Fibroblast of peridontal ligament (primary cell): ENCODE results near the gene CCNDBP1.
A peak's percentile ranks its signal among the peaks of the same experiment; 100 is the strongest.
"Not testable (repeated sequence)": the region's sequence is repeated elsewhere in the genome, so short reads cannot be mapped to it uniquely, and the experiment has no call there.

Experiments used
- DNase-seq: peaks from one replicate; pipeline ENCODE4 v3.0.0-alpha.2; 2010; ENCODE audit errors: extremely low read depth

Gene CCNDBP1

DNA sequence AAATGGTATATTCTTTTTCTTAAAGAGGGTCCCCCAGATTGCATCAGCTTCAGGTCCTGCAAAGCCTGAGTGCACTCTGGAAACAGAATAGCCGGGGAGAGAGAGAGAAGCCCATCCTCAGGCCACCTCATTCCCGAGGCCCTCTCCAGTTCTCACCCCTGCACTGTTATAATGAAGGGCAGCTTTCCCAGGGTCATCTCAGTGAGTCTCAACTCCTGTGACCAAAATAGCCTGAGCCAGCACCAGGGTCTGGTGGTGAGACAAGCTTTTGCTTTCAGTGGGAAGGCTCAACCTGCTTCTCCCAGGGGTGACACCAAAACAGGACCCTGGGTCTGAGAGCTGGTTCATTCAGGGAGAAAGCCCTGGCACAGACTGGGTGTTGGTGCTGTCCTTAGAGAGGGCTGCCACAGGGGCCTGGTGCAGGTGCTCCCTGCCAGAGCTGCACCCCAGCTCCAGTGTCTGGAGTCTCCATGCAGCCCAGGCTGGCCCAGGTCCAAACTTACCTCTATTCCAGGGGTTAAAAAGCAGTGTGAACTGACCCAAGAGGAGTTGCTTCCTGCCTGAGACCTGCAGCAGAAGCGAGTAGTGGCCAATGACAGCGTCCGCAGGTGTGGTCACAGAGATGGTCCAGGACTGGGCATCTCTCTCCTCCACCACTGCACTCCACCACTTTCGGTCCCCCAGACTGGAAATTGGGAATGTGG is 29.5 kb downstream of the CCNDBP1 start:
- no peak for DNase-seq

DNA sequence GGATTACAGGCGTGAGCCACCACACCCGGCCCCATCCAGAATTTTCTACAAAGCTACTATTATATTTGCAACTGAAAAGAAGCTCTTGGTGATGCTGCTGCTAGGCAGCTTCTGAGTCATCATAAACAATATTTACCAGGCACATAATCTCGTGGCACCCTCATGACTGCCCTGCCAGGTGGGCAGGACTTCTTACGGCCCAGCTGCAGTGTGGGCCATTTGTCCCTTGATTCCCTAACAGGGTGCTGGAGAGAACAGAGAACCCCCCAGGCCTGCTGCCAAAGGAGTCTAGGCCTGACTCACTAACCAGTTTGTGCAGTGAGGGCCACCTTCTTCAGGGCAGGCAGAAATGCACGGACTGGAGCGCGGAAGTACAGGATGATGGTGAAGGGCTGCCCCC is 30.8 kb downstream of the CCNDBP1 start:
- peak; percentile 15 for DNase-seq

DNA sequence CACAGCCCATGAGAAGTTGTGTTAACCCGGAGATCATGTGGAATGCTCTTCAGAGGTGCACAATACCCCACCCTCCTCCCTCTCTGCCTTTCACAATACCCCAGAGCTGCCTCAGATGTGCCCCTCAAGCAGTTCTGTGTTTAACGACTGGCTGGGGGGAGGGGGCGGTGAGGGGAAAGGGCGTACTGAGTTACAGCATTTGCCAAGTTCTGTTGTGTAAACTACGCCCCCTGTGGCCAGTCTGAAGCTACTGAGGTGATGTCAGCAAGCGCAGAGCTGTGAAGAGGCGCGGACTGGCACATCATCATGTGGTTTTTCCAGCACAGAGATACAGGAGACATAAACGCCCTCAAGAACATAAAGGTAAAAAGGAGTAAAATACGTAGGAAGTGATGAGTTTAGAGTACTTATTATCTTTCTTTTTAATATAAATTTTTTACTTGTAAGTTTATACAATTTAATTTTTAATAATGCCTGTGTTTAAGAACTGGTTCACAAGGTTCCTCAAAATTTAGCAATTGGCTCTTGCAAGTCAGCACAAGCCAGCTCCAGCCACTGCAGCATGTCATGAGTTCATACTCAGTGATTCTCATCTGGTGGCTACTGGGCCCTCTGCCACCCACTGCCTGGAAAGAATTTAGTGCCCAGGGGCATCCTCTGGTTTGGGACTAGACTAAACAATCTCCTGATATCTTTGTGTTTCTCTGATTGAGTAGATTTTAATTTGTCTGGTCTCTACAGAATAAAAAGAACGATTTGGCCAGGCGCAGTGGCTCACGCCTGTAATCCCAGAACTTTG is 33.9 kb downstream of the CCNDBP1 start:
- peak; percentile 34 for DNase-seq

DNA sequence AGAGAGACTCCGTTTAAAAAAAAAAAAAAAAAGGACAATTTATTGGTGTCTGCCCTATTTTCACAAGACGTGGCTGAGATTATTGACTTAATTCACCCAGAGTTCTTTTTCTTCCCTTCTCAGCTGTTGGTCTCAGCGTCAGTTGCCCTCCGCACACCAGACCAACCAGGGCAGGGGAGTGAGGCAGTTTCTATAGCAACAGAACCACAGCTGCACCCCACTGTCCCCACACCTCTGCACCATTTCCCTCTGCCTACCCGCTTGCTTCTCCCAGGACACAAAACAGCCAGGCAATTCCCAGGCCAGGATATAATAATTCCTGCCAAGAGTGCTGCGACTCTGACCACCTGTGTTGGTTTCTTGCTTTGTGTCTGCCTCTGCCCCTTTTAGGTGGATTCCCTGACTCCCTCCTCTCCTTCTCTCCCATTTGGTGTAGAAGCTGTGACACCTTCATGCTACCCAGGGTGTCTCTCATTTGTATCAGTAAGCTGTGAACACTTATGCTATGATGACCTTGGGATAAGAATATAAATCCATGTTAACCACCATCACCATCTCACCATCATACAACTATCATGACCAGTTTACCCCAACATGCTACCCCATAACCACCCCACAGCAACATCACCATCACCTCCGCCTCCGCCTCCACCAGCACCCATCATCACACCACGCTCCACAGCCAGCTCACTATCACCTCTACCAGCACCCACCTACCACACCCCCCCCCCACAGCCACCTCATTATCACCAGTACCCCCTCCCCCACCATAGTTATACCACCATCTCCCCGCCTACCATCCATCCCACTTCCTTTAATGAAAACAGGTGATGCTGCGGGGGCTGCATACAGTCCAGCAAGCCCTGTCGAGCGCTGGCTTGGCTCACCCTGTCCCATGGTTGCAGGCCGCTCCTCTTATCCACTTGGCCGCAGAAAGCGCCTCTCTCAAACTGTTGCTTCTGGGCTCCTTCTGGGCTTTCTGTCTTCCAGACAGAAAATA is 35.0 kb downstream of the CCNDBP1 start:
- DNase-seq, result no peak

DNA sequence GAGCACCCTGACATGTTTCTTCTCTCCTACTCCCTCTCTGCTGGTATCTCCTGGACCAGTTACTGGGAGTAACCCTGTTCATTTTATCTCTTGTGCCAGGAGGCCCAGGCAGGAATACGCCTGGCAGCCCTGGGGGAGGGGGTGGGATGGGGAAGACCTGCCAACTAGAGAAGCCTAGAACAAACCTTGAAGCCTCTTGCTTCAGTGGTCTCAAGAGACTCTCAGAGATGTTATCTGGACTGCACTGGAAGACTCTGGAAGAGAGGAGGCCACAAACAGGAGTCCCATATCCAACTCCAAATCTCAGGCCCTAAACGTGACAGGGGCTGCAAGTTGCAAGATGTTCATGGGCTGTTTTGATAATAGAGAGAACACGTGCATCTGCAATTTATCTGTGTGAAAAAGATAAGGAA is 35.8 kb downstream of the CCNDBP1 start, which contains the start of gene EPB42:
Gene EPB42 (minus strand): TSS at position 28 of the 413 bp plus-strand sequence. CDS start 193 bp downstream, outside the sequence.
- no peak for DNase-seq

DNA sequence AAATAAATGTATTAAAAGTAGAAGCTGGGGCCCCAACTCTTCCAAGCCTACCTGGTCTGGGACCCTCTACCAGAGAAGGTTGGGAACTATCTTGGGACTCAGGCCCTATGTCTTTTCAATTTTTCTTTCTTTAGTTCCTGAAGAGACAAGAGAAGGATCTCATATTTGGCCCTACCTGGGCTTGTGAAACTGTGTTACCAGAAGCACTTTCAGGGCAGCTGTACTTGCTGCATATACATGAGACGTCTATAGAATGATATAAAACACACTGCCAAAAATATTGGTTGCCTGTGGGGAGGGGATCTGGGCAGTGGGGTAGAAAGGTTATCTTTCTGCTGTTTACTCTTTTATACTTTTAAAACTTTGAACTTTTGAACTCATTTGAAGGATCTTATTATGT is 36.2 kb downstream of the CCNDBP1 start:
- DNase-seq, result no peak

DNA sequence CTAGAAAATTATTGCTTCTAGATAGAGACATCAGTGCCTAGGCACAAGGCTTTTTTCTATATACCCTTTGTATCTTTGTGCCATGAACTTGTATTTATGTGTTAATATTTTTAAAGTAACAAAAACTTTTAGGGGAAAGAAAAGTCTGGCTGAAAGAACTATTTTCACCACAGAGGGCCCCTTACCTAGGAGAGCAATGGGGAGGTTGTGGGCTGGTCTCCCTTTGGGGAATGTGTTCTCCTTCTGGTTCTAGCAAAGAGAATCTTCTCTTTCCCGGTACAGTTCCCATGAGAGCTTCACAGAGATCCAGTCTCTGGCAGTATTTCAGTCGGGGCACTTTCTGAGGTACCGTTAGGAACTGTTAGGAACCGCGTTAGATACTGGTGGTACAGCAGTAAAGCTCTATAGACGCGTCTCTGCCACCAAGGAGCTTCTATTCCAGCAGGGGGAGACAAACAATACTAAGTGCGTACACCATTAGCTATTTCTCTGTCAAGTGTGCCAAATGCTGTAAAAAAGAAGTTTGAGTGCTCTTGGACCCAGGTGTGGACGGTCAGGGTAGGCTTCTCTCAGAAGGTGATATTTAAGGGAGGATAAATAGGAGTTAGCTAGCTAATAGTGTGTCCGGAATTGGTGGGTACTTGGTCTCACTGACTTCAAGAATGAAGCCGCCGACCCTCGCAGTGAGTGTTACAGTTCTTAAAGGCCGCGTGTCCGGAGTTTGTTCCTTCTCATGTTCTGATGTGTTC is 40.2 kb downstream of the CCNDBP1 start:
- DNase-seq, result peak; percentile 78

DNA sequence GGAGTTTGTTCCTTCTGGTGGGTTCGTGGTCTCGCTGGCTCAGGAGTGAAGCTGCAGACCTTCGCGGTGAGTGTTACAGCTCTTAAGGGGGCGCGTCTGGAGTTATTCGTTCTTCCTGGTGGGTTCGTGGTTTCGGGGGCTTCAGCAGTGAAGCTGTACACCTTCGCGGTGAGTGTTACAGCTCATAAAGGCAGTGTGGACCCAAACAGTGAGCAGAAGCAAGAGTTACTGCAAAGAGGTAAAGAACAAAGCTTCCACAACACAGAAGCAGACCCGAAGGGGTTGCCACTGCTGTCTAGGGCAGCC is 40.7 kb downstream of the CCNDBP1 start:
- not testable (repeated sequence) for DNase-seq

DNA sequence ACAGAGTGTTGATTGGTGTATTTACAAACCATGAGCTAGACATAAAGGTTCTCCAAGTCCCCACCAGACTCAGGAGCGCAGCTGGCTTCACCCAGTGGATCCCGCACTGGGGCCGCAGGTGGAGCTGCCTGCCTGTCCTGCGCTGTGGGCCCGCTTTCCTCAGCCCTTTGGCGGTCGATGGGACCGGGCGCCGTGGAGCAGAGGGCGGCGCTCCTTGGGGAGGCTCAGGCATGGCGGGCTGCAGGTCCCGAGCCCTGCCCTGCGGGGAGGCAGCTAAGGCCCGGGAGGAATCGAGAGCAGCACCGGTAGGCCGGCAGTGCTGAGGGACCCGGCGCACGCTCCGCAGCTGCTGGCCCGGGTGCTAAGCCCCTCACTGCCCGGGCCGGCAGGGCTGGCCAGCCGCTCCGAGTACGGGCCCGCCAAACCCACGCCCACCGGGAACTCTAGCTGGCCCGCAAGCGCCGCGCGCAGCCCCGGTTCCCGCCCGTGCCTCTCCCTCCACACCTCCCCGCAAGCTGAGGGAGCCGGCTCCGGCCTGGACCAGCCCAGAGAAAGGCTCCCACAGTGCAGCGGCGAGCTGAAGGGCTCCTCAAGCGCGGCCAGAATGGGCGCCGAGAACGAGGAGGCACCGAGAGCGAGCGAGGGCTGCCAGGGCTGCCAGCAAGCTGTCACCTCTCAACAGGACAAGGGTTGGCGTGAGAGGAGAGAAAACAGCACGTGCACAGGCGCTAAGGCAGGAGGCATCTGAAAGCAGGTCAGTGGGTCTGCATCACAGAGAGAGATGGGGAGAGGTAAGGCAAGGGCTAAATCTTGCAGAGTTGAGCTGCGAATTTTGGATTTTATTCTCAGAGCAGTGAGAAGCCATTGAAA is 41.5 kb downstream of the CCNDBP1 start:
- no peak for DNase-seq

DNA sequence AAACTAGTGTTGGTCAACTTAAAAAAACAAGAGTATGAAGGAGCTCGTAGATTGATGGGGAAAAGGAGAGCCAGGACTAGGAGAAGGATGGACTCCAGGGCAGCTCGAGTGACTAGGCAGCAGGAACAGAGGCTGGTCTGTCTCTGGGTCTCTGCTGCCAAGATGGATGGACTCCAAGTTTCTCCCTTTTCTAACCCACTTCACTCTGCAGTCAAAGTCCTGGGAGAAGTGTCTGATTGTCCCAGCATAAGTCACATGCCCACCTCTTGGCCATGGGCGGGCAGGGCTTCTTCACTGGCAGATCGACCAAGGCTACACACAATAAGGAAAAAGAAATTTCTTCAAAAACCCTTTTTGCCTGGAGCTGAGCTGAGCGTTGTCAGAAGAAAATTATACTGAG is 44.8 kb downstream of the CCNDBP1 start:
- DNase-seq, result no peak

DNA sequence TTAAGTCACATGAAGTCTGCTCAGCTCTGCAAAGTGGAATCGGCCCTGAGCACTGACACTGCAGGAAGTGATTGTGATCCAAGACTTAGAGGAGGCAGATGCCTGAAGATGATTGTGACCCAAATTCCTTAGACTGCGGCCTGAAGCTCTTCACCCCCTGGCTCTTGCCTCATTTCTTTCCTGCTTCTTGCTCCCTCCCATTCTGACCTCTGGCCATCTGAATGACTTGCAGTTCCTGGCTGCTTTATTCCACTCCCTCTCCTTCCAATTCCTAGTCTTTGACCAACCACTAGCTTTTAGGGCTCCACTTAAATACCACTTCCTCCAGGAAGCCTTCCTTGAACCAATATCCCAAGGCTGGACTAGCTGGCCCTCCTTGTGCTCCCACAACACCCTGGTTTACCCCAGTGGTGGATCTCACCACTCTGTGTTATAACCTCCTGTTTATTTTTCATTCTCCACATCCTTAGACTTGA is 45.5 kb downstream of the CCNDBP1 start:
- peak; percentile 48 for DNase-seq

DNA sequence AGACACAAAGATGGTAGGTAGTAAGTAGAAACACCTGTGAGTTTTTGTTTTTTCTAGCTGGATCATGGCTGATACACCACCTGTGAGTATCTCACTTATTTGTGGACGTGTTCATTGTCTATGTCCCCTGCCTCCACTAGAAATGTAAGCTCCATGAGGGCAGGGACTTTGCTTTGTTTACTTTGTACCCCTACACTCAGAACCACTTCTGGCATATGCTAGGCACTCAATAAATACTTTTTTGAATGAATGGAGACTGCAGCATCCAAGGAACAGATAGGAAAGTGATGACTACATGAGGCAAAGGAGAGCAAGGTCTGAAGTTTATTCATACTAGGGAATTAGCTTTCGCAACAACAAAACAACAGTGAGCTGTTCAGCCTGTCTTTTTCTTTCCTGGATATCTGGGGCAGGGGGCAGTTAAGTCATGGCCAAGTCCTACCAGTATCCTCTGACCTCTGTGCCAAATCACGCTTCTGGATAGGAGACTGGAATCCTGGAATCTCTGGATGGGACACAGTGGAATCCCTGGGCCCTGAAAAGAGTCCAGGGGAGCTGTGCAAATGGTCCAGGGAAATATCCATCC is 47.2 kb downstream of the CCNDBP1 start:
- DNase-seq, result no peak

DNA sequence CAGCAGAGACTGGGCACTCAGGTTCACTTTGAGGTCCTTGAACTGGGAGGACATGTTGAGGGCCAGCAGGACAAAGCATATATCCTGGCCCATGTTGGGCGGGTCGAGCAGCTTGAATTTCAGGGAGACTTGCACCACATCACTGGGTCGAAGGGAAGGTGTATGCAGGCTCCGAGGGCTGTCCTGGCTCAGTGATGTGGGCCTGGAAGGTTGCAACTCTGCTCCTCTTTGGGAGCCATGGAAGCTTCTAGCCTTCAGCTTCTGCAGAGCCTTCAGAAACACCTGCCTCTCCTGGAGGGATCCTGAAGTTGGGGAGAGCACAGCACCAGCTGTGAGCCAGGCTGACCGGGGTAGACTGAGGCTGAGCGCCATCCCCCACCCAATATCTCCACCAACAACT is 50.3 kb downstream of the CCNDBP1 start:
- DNase-seq, result no peak

DNA sequence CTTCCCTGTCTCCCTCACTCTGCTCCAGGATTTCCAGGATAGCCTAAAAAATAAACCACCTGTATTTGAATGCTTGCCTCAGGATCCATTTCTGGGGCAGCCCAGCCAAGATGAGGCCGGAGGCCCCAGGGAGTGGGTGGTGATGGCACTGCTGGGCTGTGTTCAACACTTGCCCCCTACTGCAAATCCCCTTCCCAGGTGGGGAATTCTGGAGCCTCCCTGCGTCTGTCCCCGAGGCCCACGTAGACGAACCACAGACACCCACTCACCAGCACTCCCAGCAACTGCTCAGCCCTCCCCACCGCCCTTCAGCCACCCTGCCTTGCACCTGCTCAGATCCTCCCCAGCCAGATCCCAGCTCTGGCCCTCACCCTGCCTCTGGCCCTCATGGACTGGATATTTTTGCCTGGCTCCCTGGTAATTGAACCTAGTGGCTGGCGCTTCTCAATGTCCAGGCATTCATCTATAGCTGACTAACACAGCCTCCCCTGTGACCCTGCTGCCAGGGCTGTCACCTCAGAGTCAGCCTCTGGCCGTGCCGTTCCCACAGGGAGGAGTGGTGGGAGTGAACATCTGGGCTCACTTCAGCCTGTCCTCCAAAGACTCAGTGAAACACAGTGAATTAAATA is 52.8 kb downstream of the CCNDBP1 start:
- no peak for DNase-seq

DNA sequence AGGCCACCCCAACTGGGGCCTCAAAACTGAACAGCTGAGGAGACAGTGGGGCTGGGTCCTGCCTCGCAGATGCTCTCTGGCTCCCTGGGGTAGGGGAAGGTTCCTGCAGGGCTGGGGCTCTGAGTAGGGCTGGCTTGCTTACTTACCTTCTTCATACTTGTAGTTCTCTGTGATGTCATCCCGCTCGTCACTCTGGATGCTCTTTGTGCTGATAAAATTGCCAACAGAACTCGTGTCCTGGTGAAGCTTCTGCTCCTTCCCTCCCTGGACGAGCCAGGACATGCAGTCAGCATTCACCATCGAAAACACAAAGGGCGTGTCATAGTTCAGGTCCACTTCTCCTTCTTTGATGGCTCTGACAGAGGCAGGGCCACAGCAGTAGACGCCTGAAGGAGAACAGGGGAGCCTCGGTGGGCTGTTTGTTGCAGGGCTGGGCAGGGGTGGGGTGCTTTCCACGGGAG is 53.5 kb downstream of the CCNDBP1 start:
- DNase-seq, result no peak

DNA sequence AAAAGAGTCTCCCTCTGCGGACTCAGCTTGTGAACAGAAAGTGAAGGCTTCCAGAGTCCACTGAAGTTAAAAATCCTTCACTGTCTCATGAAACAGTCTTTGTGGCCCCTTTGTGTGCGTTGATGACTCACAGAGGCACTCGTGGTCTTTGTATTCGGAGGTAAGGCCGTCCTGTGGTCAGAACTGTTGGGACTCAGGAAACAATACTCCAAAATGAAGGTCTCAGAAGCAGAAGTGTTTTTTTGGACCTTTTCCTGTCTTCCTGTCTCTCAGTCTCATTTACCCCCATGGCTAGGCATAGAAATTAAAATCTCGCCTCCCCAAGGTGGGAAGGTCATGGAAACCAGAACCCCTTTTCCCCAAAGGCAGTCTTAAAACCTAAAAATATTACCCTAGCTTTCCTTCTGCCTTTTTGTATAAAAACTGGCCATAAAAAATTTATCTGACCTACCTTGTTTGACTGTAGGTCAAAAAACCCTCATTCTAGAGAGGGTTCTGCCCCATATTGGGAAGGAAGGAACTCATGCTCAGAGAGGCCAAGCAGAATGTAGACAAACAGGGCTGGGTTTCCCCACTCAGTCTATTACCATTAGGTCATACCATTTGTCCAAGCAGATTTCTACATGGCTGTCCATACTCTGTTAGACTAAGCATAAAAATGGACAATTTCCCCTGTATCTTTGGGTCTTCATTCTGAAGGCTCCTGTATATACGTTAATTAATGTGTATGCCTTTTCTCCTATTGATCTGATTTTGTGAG is 54.7 kb downstream of the CCNDBP1 start:
- DNase-seq, result no peak

DNA sequence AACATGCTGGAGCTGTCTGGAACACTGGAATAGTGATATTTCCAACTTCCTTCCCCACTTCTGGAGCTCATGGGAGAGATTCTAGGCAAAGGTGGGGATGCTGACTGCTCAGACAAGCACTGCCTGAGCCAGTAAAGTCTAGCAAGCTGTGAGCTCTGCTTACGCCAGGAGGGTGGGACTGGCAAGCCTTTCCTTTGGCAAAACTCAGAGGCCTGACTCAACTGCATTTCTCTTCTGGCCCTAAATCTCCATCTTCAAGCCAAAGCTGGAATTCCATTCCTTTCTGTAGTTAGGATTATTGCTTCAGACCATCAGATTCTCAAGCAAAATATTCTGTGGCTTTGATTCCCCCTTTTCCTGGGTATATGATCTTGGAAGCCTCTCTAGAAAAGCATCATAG is 55.9 kb downstream of the CCNDBP1 start:
- DNase-seq, result peak; percentile 94

DNA sequence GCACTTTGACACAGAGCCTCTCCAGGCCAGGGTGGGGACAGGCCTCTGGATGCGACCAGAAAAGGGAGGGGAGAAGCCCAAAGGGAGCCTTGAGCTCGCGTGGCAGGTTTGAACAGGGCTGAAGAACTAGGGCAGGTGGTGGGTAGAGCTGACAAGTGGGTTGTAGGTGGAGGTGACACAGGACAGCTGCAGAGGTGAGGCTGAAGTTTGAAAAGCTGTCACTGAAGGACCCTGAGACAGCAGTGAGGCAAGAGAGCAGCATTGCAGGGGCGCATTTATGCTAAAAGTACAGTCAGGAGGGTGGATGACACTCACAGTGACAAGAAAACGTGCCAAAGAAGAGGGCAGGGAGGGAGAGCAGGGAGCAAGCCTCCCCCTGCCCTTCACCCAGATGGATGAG is 57.4 kb downstream of the CCNDBP1 start:
- DNase-seq, result no peak
